Limb (tissue), 2 donors: ENCODE data around the gene ADAMTS16.

Experiments used
- DNase-seq, 2 donors: peaks; one replicate each; pipeline ENCODE4 v3.0.0-alpha.2; 2016; ENCODE audit errors: extremely low spot score in 2 of 2

Gene ADAMTS16

DNA sequence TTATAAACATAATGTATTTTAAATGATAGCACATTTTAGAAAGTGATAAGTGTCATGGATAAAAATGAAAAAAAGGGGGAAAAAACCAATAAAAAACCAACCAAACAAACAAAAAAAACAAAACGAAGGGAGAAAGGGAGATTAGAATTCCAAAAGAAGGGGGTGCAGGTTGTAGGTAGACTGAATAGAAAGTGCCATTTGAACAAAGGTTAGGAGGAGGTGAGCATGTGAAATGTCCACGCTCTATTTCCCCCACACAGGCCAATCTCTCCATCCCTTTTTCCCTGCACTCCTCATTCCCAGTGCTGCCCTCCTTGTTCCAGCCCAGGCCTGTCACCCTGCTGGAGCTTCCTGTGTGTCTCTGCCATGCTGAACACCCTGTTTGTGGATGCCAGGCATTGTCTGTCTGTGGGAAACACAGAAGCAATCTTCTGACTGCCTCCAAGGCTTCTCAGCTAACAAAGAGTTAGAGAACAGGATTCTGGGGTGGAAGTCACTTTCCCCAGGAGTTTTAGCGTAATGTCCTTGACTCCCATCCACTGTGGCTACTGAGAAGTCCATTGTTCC is 138.8 kb downstream of the ADAMTS16 start:
- DNase-seq, result no peak

DNA sequence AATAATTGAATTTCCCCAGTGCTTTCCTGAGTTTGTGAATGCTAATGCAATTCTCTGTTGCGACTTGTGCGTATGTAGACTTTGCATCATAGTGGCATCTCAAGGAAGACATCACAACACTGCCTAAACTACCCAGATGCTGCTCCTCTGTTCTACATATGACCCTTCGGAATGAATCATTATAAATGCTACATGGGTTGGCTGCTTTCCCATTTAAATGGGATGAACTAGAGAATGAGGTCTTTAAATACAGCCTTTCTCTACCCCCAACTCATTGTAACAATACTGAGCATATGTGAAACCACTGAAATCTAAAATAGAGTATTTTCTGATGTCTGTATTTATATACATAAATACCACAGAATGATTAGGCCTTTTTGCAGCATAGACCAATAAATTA is 145.8 kb downstream of the ADAMTS16 start:
- DNase-seq, result no peak

DNA sequence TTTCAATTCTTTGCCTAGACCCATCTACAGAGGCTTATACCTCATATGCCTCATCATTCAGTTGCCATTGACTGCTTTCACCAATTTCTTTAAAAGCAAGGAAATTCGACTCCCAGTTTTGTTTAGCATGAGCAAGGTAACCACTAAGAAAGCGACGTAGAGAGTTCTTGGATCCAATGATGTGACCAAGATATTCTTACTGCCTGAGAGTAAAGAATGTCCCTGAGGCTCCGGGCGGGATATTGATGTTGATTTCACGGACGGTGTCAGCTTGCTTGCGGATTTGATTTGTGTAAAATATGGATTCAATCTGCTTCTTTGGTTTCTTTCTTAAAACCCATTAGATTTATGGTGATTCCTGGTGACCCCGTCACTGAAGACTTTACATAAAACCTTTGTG is 147.3 kb downstream of the ADAMTS16 start:
- no peak for DNase-seq

DNA sequence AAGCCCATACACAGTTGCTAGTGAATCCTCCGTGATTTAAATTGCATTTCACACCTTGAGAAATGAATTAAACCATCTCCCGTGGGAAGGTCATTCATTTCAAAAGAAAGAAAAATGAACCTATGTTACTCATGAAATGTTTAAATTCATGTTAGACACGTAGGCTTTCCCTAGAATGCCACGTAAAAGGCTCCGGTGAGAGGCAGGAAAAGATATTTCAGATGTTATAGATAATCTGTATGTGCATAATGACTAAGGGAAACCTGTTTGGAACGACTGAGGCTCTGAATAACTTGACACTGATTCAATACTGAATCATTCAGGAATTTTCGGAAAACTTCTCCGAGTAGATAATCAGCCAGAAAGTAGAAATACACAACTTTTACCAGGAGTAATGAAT is 148.1 kb downstream of the ADAMTS16 start:
- no peak for DNase-seq

DNA sequence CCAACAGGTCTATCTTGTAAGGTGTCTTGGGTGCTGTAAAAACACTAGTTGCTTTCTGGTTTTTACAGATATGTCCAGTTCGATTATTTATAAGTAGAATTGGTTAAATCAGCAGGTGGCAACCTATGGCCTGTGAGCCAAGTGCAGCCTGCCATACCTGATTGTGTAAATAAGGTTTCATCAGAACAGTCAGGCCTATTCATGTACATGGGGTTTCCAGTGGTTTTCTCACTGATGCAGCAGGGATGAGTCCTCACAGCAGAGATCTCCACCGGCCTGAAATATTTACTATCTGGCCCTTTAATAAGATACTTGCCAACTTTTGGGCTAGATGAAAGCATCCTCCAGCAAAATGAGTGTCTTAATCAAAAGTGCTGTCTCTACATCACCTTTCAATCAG is 149.4 kb downstream of the ADAMTS16 start:
- DNase-seq, result no peak

DNA sequence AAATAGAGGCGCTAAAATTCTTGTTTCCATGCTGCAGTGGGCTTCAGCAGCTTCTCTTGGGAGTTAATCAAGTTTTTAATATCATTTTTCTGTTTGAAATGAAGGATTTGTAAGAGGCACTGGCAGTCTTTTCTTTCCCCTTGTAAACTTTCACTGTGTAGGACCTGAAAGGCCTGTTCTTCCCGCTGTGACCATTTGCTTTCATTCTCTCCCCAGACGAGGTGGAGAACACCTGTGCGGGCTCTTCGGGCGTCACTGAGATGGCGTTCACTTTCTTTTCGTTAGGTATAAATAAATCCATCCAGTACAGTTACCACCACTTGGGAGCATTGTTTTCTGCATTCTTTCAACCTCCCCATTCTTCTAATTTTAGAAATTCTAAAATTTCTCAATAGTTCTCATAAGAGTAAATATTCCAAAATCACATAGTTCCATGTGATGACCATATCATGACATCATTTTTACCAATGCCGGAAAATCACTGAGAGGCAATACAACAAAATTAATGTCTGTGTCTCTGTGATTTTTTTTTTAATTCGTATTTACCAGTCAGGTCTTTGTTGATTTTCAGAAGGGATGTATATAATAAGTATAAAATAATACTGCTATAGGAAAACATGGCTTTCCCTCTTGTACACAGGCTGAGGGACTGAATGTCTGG is 150.7 kb downstream of the ADAMTS16 start:
- no peak for DNase-seq

DNA sequence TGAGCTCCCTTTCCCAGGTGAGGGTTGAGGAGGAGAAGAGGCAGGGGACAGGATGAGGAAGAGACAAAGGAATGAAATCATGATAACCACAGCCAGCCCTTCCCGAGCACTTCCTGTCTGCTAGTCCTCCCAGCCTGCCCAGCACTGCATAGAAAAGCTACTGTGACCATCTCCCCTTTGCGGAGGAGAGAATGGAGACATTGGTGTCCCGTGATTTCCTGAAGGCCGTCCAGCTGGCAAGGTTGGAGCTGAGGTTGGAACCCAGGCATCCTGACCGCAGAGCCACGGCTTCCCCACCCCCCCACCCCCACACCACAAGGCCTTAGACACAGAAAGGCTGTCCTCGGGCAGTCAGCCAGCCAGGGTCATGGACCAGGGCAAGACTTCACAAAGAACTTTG is 151.2 kb downstream of the ADAMTS16 start:
- DNase-seq, result no peak

DNA sequence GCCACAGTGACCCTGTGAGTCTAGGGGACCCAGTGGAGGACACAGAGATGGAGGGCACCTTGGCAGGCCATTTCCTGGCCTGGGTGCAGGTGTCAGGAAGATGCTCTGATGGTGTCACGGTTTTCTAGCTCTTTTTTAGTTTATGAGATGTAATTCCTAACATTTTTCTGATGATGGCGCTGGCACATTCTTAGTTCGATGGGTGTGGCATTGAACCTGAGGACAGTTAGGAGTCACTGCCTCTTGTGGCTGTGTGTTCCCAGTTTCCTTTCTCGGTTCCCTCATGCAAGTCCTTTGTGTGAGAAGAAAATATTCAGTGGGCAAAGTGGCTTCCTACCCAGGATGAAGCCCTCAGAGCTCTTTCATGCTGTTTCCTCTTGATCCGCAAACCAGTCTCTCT is 152.9 kb downstream of the ADAMTS16 start:
- no peak for DNase-seq

DNA sequence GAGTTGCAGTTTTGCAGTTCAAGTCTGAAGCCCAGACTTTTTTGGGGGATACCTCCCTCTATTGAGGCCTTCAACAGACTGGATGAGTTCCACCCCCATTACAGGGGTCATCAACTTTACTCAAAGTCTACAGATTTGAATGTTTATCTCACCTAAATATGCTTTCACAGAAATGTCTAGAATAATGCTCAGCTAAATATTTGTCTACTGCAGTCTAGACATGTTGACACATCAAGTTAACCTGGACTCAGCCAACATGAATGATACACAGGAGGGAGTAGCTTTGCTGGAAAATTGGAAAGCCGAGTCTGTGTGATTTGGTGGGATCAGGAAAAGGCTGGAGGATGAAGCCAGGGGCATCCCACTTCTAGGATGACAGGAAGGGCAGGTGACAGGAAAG is 154.3 kb downstream of the ADAMTS16 start:
- DNase-seq, result no peak

DNA sequence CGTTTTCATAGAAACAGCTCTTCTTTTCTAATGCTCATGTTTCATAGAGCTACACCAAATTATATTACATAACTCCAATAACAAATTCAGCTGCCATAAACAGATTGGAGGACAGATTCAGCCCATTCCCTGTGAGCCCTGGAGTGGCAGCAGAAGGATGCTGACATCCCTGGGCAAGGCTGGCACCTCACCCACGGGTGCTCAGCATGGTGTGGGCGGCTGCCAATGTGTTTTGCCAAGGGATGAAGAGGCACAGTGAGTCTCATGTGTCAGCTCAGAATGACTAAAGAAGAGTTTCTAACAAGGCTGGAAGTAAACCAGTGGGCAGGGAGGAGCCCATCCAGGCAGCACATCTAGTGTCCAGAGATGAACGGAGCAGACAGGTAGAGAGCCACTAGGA is 155.2 kb downstream of the ADAMTS16 start:
- no peak for DNase-seq

DNA sequence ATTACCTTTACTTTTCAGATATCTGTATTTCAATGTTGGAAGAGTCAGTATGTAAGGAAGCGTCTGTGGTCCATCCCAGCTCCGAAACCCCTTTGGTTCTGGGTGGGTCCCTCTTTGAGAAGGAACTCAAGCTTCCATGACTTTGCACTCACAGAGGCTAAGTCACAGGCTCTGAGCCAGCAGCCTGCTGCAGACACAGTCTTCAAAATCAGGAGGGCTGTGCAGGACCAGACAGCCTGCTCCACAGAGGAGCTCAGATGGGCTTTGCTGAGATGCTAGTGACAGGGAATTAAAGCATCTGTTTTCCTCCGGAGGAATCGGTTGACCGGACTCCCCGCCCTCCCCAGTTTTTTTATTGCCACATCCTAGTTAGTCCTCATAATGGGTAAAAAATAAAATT is 155.9 kb downstream of the ADAMTS16 start:
- no peak for DNase-seq

DNA sequence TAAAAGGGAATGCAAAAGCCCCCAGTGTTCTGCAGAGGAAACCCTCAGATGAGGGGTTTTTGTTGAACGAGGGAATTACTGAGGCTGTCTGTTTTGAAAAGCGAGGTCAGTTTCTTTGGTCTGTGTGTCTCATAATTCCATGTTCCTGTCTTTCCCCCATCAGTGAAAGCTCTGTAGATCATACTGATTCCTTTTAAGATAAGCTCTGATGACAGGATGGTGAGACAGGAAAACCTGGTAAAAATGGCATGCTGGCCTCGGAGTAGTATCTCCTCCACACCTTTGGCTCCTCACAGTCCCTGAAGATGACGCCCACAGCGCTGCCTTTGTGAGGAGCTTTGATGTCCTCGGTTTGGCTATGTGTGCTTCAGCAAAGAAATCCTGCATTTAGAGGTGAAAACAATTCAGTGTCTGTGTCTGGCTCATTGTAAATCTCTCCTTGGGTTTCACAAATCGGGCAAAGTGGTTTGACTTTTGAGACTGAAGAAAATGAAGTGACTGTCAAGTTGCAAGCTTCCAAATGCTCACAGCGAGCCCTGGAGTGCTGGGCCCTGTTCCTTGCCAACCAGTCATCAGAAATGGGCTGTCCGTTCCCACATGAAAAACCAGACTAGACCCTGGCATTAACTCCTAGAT is 157.4 kb downstream of the ADAMTS16 start:
- no peak for DNase-seq

DNA sequence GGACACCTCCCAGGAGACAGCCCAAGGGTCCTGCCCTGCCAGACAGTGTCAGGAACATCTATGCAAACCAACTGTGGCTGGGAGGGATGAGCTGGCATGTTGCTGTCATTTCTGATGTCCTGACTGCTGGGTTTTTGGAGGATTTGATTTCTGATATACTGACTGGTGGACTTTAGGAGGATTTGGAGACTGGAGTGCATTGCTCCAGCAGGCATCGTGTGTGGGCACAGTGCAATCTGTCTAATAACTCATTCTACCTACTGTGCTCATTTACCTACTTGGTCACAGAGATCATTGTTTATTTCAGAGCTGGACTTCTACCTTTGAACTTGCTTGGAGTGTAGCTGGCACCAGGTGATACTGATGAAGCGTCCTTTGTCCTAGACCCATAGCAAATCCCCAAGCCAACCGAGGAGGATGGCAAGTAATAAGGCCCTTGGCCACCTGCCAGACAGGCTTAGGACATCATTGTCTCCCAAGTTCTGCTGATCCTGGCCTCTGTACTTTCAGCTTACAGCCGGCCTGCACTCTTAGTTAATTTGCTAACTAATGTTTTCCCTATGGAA is 158.0 kb downstream of the ADAMTS16 start:
- DNase-seq, result no peak

DNA sequence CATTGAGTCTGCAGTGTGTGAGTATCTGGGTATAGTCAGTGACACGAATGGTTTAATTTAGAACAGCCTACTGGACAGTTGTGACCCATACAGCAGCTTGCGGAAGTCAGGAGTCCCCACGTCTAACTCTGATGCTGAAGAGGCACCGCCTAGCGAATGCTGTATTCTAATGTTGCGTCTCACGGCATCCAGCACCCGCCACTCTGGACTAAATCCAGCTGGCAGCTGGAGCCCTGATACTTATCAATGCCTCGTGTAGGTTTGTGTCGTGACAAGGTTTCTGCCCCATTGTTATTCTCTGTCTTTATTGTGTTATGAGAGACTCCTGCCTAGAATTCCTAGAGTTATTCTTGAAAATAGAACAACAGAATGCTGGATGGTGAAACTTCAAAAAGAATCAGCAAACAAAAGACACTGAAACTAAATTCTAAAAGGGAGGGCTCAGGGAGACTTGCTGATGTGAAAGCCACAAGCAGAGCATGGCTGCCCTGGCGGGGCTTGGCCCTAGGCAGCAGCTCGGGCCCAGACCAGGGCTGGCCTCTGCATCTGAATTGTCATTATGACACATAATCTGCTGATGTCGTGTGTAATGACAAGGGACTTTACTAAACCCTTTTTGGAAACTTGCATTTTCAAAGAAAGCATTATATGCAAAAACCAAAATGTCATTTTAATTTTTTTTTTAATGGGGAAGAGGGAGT is 158.9 kb downstream of the ADAMTS16 start:
- no peak for DNase-seq

DNA sequence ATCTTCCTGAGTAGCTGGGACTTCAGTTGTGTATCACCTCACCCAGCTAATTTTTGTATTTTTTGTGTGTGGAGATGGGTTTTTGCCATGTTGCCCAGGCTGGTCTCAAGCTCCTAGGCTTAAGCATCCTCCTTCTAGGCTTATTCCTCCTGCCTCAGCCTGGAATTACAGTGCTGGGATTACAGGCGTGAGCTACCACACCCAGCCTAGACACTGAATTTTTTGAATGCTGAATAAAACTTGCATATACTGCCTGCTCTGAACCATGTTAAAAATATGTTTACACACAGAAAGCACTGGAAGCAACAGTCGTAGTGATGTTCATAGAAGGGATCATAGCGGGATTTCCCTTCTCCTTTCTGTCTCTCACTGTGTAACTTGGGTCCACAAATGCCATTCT is 161.0 kb downstream of the ADAMTS16 start:
- no peak for DNase-seq

DNA sequence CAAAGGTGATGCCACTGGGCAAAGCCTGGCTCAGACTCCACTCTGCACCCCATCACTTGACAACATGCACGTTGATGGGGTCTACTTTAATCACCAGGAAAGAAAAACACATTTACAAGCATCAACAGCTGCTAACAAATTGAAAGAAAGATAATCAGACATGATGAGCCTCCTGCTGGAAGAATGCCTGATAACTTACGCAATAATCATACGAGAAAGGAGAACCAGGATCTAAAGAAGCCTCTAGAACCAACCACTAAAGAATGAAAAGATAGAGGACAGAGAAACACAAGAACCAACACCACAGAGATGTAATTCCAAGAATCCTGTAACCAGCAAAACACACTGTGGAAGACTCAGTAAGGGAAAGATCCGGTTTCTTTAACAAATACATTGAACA is 162.1 kb downstream of the ADAMTS16 start:
- no peak for DNase-seq

DNA sequence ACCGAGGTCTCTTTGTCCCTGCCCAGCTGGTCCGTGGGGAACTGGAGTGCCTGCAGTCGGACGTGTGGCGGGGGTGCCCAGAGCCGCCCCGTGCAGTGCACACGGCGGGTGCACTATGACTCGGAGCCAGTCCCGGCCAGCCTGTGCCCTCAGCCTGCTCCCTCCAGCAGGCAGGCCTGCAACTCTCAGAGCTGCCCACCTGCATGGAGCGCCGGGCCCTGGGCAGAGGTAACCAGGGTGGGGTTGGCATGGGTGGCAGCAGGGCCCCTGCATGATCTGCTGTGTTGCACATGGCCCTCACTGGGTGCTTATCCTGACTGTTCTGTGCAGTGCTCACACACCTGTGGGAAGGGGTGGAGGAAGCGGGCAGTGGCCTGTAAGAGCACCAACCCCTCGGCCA is 163.1 kb downstream of the ADAMTS16 start:
- no peak for DNase-seq

DNA sequence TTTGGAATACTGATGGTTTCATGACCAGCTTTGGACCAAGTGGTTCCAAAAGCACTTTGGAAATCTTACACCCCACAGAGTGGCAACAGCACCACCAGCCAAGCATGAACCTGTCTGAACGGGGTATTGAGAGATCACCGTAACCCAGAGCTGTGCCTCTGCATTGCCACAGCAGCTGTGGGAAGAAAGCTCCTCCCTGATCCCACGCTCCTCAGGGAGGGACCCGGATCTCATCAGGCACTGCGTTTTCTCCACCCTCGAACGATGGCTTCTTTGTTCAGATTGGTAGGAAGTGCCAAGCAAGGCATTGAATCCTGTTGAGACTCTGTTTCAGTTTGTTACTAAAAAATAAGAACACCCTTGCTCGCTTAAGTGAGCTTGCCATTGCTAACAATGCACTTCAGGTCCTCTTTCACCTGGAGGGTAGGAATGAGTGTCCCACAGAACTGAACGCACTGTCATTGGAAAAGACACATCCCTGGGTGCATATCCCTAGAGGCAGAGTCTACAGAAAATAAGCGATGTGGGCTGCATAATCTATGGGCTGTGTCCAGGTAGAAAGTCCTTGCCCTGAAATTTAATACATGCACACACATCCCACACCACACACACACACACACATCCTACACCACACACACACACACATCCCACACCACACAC is 164.4 kb downstream of the ADAMTS16 start:
- peak in 1 of 2 donors; percentile 4 for DNase-seq

DNA sequence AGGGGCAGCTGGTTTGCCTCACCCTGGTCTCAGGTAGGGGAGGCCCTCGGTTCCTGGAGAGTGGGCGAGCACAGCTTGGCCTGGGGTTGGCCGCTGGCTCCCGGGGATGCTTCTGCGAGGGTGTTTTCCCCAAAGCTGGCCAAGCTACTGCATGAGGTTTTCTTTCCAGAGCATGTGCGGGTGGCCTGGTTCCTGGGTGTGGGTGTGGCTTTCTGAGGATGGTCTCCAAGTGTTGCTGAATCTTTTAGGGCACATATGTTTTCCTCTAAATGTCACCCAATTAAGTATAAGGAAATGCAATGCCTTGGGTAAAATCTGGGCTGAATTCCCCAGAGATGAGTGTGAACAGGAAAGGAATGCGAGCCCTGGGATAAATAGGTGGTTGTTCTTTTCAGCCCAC is 166.6 kb downstream of the ADAMTS16 start:
- DNase-seq, result no peak

DNA sequence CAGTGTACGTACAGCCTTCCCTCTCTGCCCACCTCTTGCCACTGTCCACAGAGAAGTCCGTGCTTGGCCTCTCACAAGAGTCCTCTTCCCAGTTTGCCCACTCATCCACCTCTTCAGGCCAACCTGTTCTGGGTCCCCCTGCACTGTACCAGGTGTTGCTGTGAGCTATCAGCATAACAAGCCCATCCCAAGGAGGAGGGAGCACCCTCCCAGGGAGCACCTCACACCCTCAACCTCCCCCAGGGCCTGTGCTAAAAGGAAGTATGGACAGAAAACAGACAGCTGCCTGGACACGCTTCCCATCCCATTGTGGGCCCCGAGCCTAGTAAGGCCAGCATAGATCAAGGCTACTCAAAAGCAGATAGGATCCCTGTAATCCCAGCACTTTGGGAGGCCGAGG is 168.2 kb downstream of the ADAMTS16 start:
- DNase-seq, result no peak

DNA sequence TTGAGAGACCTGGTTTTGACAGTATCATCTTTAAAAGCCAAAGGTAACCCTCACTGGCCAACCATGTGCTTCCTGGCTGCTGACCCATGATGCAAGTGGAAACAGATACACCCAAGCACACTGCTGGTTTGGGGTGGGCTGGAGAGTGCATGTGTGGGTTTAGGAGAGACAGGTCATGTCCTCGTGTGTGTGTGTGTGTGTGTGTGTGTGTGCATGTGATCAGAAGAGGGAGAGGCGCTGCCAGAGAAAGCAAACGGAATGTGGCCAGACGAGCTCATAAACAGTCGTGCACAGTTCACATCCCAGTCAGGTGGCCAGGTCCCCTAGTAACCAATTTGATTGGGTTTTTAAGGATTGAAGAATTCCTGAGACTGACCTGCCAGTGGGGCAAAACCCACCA is 169.5 kb downstream of the ADAMTS16 start:
- no peak for DNase-seq

DNA sequence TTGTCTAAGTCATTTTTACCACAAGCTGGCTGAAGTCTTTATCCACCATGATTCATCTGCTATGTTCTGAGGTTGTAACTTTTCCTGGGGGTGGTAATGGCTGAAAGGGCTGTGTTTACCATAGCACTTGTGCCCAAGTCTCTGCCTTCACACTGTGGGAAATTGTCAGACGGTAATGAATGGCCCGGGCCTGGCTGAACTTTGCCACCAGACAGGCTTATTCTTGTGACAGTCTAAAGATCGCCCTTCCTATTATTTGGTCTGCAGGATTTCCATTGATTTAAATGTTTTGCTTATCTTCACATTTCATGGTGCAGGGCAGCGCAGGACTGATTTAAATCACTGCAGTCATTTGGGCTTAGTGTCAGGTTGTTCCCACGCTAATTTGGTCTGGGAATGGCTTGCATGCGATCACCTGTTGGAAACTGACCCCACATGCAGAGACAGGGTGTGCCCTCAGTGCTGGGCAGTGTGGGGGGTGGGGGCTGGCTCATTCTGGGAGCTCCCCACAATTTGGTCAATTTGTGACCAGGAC is 173.0 kb downstream of the ADAMTS16 start:
- no peak for DNase-seq
